TTC549 (cell line): ENCODE results near the gene TLE4.
"Not testable (repeated sequence)": the region's sequence is repeated elsewhere in the genome, so short reads cannot be mapped to it uniquely, and the experiment has no call there.

Source experiments
- FAIRE-seq: peaks from 2 replicates; lab custom pipeline; 2012; peaks lifted over from hg19 to GRCh38; lab: Jason Lieb, UNC

TLE4 gene

DNA sequence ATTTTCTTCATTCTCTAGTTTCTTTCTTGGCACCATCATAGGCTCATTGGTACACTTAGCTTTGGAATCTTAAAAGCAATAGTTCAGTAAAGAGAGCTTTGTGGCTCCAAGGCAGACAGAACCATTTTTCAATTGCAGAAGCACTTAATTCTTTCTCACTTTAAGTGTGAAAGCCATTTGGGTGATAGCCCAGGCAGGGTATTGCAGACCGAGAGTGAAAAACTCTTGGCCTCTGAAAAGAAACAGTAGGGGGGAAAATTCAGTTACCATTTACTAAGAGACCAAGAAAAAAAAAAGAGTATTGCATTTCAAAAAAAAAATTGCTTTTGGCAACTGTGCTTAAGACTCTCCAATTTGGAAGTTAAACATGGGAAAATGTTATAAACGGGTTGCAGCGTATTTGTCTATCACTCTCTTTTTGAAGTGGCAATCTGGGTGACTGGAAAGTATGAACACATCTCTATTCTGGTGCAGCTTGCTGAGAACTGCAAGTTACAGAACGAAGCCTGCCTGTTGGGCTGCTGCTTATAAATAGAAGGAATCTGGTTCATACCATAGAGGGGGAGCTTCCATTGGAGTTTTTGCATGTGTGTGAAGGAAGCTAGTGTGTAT, 170.5 kb downstream of the TLE4 start:
- FAIRE-seq, result no peak

DNA sequence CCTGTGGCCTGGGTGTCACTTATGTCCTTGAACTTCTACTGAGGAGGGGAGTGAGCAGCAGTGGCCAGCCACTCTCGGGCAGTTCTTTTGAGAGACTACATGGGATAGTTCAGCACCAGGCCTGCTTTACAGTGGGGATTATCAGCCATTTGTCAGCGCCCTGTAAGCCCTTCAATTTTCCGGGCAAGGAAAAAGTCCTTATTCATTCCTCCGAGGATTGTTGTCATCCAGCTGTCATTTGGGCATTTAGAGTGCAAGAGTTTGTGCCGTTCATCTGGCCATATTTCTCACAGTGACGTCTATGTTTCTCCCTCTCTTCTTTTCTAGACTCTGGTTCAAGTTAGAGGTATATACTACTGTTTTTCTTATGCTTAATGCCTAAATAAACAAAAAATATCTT, 172.8 kb downstream of the TLE4 start:
- FAIRE-seq, result no peak

DNA sequence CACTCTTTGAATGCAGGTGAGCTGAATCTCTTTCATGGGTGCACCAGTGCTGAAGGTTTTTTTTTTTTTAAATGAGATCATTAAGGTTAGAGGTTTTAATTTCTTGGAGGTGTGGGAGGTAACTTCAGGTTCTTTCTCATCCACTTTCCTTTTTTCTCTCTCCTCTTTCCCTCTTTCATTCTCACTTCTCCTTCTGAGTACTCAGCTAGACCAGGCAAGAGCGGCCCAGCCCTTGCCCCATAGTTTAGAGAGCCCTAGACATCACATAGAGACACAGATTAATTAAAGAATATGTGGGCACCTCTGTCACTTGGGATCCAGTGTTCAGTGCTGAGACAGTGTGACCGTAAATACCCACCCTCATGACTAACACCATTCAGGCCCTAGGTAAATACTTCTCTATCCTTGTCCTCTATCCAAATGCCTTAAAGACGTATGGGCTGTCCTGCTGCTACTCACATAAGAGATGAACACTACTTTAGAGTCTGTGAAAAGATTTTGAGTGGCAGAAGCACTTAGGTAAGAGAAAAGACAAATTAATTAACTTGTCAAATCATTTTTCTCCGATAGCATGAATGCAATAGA, 174.1 kb downstream of the TLE4 start:
- FAIRE-seq, result no peak

DNA sequence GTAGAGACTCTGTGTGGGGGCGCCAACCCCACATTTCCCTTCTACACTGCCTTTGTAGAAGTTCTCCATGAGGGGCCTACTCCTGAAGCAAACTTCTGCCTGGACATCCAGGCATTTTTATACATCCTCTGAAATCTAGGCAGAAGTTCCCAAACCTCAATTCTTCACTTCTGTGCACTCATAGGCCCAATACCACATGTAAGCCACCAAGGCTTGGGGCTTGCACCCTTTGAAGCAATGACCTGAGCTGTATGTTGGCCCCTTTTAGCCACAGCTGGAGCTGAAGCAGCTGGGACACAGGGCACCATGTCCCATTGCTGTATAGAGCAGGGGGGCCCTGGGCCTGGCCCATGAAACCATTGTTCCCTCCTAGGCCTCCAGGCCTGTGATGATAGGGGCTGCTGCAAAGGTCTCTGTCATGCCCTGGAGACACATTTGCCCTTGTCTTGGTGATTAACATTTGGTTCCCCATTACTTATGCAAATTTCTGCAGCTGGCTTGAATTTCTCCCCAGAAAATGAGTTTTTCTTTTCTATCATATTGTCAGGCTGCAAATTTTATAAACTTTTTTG, 180.2 kb downstream of the TLE4 start:
- not testable (repeated sequence) for FAIRE-seq

DNA sequence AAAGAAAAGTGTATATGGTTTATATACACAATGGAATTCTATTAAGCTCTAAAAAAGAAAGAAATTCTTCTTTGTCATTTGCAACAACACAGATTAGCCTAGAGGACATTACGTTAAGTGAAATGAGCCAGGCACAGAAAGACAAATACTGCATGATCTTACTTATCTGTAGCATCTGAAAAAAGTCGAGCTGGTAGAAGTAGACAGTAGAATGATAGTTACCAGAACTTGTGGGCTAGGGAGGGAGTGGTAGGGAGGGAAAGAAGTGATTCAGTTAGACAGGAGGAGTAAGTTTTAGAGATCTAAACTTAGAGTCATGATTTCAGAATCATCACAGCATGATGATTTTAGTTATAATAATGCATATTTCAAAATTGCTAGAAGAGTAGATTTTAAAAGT, 184.6 kb downstream of the TLE4 start:
- FAIRE-seq, result no peak

DNA sequence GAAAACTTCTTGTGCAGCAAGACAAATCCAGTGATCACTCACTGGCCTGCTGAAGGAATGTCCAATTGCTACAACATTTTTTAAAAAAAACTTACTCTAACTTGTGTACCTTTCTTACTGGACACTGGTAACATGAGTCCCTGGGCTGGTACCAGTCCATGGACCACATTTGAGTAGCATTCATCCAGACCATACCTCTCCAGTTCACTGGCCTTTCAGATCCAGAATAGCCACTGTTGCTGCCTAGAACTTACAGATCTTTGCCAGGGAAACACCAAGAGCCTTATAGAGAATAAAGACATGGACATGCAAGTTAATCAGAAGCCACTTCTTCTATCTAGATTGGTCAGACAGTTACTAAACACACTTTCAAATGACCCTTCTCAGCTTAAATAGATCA, 185.3 kb downstream of the TLE4 start:
- no peak for FAIRE-seq

DNA sequence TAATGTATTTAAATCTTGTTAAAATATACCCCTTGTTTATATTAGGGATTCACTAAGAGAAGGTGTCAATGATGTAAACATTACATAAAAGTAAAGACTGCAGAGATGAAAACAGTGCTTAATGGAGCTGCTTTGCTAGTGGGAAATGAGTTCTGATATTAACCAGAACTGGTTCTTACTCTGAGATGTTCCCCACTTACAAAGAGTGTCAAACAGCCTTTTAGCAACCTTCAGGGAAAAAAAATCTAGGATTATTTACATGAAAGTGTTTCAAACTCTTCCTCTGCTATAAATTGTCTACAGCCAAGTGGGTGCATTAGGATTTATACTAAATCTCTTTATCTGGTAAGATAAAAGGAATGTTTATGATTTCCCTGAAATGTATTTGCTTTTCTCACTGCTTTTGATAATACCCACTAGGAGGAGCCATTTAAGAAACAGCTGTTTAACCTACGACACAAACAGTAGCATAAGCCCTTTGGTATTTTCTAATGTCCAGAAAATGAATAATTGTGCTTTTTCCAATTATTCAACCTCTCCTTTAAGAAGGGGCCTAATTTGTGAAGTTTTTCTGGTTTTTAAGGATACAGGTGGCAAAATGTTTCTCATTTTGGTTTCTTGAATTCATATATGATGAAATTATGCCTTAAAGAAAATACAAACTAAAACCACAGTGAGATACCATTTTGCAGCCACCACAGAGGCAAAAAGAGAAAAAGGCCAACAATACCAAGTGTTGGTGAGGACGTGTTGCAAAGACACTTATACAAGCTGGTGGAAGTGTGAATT, 186.3 kb downstream of the TLE4 start:
- no peak for FAIRE-seq

DNA sequence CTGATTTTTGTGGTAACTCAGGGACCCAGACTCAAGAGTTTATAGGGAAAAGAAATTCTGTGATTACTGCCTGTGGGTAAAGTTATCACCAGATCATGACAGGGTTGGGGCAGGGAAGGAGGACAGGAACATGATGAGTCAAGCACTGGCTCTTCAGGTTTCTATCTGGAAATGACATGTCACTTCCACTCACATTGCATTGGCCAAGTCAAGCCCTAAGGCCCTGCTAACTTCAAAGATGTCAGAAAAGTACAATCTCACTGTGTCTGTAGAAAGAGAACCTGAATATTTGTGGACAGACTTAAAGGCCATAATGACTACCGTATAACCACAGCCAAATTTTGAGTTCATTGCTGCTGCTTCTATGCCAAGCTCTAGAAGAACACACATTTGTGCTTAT, 187.7 kb downstream of the TLE4 start:
- FAIRE-seq, result no peak

DNA sequence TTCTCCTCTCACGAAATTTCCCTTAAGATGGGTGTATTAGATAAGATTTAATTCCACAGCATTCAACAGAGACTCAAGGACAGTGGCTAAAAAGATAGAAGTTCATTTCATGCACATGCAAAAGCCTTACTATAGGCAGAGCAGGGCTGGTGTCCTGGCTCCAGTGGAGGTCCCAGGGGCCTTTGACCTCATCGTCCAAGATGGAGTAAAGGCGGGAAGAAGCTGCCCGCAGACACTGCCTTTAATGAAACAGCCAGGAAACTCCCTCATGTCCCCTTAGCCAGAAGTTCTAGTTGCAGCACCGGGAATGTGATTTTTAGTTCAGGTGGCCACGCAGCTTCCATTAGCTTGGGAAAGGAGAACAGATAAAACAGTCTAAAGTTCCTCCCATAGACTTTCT, 190.3 kb downstream of the TLE4 start:
- no peak for FAIRE-seq

DNA sequence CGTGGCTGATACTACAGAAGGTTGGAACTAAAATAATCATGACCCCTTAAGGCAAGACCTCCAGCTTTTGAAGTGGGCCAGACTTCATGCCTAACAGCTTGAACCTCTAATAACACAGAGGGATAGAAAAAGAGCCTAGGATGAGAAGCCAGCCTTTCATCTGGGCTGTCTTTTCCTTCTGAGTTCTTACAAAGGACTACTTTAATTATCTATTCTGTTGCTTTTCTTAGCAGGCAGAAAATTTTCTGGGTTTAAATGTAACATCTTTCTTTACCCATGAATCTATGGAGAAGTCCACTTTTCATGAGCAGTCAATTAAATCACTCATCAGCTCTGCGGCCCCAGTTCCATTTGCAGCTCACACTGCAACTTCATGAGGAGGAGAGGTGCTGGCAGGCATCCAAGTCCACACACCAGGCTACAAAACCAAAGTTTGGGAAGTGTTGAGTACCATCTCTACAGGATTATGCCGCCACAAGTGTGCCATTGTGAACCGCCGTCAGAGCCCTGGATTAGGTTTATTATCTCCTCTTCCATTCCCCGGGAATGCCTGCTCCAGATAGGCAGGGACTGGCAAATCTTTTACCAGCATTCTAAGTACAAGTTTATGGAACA, 192.0 kb downstream of the TLE4 start:
- FAIRE-seq, result no peak

DNA sequence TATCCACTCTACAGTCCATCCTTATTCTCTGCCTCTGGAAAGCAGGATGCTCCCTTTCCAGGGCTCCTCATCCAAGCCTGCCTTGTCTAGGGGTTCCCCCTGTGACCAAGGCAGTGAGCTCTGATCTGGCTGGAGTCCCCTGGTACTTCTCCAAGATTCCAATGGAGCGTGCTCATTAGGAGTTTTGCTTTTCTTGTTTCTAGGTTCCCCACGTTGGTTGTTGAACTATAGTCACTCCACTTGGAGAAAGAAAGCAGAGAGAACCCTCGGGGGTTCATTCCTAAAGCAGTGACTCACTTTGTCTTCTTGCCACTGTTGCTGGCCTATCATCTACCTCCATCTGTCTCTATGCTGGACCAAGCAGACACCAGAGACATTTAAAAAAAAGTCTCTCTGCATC, 192.6 kb downstream of the TLE4 start:
- no peak for FAIRE-seq

DNA sequence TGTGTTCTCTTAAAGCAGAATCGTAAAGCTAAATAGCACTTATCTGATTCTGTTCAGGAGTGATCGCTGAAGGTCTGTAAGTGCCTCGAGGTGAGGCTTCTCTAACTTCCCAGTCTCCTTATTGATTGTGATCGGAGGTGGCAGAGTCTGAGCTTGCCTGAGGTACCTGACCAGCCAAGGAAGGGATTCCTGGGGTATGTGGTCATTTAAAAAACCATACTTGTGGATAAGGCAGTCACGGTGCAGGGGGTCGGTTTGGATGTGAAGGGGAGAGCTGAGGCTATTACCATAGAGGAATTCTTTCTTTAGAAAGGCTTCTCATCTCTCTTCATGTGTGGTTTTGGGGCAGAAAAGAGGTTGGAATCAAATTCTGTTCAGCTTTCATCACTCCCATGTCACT, 193.7 kb downstream of the TLE4 start:
- FAIRE-seq, result no peak

DNA sequence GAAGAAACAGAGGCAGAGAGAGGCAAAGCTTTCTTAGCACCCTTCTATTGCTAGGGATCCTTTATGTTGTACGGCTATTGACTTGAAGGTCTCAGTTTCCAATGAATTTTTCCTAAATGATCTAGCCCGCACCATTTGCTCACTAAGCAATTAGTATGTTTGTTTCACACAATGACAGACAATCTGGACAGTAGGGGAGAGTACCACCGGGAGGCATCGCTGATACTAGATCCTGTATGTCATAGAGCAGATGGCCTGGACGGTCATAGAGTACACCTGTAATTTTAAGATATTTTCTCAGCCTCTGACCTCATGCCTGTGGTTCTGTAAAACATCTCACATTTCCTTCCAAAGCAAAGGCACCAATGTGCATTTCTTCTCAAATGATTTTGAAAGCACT, 194.3 kb downstream of the TLE4 start:
- FAIRE-seq, result no peak

DNA sequence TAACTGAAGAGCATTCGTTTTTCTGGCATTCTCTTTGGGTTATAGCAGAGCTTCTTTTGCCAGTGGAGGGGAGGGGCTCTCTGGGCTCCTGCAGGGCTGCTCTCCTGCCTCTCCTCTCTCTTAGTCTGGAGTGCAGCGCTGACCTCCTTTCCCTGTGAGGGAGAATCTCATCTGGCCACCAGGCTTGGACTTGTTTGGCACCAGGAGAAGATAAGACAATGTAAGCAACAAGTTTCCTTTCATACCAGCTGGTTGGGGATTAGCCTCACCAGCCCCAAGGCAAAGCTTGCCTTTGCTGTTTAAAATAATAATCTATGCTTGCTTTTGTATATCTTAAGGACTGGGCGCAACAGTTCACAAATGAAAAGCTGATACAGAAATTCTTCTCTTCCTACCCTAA, 196.4 kb downstream of the TLE4 start:
- no peak for FAIRE-seq

DNA sequence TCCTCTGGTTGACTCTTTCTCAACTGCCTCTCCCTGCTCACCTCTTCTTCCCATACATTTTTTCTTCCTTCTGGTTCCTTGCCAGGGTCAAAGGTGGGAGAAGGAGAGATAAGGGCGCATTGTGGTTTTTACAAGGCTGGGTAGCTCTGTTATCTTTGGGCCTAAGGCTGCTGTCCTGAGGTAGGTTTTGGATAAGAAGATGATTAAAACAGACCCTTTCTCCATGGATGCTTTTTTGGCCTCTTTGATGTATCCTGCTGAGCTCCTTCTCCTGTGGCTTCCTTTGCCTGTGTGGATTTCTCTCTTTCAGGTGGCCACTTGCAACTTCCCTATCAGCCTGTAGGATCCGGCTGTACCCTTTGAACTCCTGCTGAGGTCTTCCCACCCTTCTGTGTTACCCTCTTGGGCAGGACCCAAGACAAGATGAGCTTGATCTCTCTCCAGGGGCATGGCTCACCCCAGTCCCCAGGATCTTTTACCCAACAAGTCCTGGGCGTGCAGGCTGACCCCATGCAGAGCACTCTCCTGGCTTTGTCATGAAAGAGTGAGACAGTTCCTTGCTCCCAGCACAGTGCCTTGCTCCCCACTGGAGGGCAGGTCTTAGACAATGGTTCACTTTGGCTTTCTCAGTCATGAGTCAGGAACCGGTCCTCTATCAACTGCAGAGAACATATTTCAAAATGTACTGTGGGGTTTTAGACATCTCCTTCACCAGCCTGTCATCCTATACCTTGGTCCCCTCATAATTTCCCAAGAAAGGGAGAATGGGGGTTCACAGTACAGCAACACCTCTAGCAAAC, 197.9 kb downstream of the TLE4 start:
- FAIRE-seq, result no peak

DNA sequence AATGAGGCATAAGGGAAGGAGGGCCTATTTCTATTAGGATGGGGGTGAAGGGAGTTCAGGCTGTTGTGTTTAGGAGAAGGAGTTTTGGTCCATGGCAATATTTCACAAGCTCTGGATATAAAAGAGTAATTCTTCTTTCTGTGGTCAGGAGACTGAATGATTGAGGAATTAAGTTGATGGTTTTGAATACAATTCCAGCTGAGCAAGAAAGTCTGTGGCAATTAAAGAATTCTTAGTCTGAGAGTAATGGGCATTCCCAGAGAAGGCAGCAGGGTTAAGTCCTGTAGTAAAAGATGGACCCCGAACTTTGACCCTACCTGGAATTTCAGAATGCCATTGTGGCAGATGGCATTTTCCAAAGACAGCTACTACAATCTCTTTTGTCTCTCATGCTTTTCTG, 202.6 kb downstream of the TLE4 start:
- no peak for FAIRE-seq
